Astrocyte of the hippocampus (primary cell): ENCODE results near the gene TJP1.
"Not testable (repeated sequence)": the region's sequence is repeated elsewhere in the genome, so short reads cannot be mapped to it uniquely, and the experiment has no call there.

Source experiments
- DNase-seq: peaks from one replicate; pipeline ENCODE4 v3.0.0; 2011; ENCODE audit warnings: low read depth, low spot score

The TJP1 gene

DNA sequence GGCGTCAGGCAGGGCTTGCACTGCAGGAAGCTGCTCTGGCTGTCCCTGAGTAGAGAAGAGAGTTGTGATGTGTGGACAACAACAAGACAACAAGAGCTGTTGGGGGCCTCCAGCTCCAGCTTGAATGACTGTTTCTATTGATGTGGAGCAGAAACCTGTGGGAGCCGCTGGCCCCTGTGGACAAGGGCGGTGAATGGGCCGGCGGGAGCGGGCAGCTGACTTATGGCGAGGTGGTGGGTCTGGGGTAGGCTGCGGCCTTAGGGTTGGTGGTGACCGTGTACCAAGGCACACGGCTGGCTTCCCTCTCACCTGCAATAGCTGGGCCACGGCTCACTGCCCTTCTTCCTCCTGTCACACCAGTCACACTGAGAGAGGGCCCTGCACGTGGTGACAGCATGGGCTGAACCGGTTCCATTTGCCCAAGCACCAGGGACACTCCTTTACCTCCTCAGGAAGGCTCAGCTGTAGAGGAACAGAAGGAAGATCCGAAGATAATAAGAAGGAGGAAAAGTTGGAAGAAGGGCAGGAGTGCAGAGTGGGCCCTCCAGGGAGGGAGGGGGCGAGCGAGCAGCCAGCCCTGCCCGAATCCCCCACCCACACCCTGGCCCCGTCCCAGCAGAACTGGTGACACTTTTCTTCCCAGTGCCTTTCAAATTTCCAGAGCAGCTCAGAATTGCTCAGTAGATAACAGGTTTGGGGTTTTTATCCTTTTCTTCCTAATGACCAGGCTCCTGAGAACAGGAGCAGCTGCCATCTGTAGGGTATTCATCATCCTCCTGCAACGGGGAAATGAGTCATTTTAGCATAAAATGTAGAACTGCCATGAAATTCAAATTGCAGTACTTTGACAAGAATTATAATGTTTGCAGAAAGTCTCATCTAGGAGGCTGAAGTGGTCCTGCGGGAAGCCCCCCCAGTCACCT is 136.9 kb downstream of the TJP1 start:
- peak; percentile 52 for DNase-seq

DNA sequence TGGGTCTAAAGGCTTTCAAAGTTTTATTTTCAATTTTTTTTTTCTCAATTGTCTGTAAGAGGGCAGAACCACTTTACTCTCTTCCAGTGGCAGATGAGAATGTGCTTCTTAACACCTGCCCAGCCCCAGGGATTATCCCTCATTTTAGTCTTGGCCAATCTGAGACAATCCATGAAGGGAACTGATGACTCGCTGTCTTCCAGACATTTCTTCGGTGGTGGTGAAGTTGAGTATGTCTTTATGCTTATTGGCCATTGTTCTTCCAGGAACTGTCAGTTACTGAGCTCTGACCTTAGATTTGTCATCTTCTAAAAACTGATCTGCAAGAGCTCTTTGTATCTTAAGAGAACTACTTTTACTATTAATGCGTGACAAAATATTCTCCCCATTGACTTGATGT is 139.5 kb downstream of the TJP1 start:
- DNase-seq: no peak

DNA sequence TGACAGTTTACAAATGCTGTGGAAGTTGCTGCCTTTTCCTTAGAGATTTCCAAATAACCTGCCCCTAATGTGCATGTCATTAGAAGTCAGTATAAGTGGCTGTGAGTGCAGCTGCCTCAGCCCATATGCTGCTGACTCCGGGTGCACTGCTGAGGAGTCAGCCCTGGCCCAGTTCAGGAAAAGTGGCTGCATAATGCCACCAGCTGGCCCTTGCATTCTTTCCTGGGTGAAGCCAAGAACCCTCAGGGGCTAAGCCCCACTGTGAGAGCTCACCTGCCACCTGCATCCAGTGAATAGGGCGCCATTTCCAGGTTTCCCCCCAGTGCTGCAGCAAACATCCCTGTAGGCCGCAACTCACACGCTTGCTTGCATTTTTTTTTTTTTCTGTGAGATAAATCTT is 139.9 kb downstream of the TJP1 start:
- DNase-seq: no peak

DNA sequence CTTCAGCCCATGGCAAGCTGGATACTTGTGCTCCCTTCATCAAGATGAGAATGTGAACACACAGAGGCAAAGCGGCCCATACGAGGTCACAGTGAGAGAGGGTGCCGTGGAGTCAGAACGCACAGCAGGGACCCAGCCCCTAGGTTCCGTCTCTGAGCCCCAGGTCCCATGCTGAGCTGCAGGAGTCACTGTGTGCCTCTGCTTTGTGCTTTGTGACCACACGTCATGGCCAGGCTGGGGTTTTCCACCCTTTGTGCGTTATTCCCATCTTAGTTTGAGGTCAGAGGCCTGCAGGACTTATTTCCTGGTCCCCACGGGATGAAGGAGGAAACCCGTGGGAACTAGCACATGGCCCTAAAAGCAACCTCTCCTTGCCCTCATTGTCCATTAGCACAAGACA is 140.3 kb downstream of the TJP1 start:
- DNase-seq: no peak

DNA sequence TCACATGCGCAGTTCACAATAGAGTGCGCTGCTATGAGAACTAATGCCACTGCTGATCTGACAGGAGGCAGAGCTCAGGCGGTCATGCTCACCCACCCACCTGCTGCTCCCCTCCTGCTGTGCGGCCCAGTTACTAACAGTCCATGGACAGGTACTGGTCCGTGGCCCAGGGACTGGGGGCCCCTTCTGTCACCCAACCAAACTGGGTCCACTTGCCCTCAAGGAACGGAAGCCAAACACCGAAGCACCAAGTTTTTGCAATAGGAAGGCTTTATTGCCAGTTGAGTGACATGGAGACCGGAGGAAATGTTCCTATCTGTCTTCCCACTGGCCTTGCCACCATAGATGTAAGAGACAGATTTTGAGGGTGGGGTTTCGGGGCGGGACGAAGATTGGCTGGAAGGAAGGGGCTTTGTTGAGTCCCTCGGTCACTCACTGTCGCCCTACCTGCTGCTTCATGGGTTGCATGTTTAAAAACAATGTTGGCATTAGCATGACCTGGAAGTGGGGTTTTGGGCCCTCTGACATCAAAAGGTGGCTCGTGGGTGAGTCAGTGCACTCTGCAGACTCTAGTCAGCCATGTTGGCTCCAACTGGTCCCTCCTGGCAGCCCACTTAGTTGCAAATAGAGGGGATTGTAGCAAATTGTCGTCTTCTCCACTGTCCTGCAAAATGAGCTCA is 141.0 kb downstream of the TJP1 start:
- DNase-seq: no peak

DNA sequence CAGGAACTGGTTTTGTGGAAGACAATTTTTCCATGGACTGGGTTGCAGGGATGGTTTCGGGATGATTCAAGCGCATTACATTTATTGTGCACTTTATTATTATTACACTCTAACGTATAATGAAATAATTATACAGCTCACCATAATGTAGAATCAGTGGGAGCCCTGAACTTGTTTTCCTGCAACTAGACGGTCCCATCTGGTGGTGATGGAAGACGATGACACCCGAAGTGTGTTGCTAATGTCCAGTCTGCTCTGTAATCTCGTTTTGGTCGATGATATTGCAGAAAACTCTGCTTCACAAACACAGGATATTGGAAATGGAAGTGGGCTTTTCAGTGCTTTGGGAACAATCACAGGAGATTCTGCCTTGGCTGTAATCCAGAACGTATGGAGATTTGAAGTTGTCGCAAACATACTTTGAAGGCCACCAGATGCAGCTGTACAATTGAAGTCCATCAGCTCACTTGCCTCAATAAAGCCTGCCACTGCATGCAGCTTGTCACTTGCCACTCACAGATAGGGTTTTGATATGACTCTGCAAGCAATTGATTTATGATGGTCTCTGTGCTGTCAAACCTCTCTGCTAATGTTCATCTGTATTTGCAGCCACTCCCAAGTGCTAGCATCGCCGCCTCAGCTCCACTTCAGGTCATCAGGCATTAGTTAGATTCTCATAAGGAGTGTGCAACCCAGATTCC is 141.7 kb downstream of the TJP1 start:
- no peak for DNase-seq

DNA sequence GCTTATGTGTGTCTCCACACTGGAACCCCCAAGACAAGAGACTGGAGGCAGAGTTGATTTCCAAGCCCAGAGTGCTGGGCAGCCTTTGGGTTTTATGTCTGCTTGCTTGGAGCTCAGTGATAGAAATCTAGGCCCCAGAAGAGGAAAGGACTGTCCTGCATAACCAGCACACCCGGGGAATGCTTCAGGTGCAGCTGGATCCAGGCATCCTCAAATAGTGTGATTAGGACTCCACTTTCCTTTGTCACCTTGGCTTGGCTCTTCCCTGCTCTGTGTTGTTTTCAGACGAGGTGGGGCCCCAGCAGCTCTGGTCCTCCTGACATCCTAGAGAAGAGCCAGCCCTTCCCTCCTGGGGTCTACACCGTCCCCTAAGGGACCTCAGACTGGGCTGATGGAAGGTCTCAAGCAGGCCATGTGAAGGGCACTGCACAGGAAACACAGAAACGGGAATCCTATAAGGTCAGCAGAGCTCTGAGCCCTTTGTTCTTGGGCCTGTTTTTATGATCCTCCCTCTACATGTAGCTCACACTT is 143.7 kb downstream of the TJP1 start:
- DNase-seq: no peak

DNA sequence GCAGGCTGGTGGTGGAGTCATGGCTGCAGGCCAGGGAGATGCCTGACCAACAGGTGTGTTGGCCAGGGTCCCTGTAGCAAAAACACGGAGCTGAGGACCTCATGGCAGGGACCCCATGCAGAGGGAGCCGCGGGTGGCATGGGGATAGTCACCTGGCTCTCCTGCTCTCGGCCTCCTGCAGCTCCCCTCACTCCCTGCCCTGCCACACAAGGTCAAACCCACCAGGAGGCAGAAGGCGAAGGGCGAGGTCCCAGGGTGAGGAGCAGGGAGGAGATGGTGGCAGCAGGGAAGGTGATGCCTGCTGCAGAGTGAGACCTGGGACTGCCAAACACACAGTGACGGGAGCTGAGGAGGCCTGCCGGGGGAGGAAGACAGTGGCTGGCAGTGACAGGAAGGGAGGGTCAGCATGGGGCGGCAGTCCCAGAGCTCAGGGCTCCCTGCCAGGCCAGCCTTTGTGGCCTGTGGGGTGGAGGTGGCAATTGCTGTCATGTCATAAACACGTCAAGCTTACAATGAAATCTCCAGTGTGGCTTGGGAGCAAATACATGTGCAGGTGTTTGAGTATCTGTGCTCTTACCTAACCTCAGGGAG is 144.3 kb downstream of the TJP1 start:
- DNase-seq: no peak

DNA sequence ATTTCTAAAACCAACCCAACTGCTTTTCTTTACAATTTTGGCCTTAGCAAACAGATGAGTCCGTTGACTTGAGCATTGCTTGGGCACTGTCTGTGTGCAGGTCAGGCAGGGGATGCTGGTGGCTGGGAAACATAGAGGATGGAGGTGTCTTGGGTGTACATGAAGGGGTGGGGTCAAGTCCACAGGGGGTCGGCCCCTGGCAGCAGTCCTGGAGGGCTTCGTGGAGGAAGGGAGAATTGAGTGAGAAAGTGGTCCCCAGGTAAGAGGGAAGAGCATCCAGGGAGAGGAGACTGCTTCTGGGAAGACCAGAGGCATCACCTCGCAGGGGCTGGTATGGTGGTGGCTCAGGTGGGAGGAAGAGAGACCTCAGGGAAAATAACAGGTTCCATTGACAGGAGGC is 144.8 kb downstream of the TJP1 start:
- DNase-seq: no peak

DNA sequence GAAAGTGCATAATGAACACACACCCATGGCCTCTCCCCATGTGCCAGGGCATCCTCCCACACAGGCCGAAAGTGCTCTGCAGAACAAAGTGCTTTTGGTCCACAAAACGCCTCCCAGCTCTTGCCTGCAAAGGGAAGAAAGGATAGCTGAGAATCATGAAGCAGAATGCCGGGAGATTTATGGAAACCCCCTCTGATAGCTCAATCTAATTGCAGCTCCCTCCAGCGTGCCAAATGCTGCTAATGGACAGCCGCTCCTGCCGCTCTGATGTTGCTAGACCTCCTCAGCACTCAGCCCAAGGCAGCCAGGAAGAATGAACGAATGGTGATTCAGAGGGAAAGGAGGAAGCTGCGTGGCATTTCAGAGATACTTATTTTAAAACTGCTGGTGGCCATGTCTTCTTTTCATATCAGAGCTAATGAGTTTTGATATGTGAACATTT is 145.3 kb downstream of the TJP1 start:
- peak; percentile 75 for DNase-seq

DNA sequence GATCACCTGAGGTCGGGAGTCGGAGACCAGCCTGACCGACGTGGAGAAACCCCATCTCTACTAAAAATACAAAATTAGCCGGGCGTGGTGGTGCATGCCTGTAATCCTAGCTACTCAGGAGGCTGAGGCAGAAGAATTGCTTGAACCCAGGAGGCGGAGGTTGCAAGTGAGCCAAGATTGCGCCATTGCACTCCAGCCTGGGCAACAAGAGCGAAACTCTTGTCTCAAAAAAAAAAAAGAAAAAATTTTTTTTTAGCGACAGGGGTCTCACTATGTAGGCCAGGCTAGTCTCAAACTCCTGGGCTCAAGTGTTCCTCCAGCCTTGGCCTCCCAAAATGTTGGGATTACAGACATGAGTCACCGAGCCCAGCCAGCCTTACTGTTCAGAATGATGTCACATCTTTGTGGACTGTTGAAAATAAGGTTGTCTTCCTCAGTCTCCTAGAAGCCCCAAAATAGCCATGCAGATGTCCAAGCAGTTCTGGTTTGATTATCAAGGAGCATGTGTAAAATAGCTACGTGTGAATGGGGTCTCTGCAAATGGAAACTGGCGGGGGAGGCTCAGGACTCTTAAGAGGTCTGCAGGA is 145.8 kb downstream of the TJP1 start:
- DNase-seq: peak; percentile 42

DNA sequence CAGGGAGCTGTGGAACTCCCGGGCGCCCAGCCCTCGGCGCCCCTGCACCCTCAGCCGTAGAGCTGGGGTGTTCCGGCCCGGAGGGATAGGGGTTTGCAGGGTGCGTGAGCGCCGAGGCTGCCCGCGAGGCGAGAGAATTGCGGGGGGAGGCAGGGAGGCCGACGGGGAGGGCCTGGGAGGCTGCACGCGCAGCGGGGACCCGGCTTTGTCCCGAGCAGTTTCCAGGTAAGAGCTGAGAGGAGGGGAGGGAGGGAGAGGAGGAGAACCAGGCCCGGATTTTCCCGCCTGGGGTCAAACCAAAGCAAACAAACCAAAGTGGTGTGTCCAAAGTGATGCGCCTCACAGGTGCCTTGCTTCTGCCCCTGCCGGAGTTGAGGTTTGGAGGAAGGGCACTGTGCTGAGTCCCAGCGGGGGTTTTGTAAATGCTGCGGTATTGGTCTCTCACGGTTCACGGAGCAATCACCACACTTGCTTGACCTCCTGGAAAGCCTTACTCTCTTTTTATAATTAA is 146.4 kb downstream of the TJP1 start:
- no peak for DNase-seq

DNA sequence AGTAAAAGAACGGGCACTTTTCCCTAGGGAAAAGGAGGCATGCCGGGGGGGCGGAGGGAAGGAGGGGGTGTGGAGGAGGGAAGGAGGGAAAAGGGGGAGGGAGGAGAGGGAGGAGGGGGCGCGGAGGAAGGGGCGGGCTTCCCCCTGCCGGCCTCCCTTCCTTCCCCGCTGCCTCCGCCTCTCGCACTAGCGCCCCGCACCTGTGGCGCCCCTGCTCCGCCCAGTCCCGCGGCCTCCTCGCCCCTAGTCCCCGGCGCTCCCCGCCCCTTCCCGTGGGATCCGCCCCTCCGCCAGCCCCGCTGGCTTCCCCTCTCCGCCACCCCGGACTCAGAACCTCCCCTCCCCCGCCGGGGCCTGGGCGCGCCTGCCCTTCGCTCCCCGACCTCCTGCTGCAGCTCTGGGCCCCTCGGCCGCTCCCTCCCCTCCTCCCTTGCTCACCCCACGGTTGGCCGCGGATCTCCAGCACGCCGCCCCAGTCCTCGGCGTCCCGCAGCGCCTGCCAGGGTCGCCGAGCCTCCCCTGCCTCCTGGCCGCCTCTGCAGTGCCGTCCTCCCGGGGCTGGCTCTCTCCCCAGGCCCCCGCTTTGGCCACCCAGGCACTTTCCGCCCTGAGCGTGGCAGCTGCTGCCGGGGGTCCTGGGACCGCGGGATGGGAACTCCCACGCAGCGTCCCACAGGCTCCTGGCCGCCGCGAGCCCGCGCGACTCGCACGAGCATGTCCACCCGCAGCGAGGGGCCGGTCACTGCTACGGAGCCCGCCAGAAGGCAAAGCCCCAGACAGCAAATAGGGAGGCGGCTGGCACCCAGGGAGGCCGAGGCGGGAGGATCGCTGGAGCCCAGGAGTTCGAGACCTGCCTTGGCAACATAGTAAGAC is 147.4 kb downstream of the TJP1 start:
- peak; percentile 89 for DNase-seq

DNA sequence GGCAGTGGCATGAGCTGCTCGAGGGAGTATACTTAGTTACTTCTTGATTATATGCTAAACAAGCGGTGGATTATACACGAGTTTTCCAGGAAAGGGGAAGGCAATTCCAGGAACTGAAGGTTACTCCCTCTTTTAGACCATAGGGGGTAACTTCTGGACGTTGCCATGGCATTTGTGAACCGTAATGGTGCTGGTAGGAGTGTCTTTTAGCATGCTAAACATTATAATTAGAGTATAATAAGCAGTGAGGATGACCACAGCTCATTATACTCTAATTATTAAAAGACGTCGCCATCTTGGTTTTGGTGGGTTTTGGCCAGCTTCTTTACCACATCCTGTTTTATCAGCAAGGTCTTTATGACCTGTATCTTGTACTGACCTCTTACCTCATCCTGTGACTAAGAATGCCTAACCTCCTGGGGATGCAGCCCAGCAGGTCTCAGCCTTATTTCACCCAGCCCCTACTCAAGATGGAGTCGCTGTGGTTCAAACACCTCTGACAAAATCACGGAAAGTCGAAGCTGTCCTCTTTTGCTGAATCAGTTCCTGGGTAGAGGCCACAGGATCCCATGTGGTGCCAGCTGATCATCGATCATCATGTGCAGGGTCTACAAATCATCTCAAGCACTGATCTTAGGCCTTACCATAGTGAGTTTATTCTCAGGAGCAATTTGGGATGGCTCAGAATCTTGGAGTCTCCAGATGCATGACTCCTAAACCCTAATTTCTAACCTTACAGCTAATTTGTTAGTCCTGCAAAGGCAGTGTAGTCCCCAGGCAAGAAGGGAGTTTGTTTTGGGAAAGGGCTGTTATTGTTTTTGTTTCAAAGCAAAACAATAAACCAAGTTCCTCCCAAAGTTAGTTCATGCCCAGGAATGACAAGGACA is 149.1 kb downstream of the TJP1 start:
- DNase-seq: no peak

DNA sequence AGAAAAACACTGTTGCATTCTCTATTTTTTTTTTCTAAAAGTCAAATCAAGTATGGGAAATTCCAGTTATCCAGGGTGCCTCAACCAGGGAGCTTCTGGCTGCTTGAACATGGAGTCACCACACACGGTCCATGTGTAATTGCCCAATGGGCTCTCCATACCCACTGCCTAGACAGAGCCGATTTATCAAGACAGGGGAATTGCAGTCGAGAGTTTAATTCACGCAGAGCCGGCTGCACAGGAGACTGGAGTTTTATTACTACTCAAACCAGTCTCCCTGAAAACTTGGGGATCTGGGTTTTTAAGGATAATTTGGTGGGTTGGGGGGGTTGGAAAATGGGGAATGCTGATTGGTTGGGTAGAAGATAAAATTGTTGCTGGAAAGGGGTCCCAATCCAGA is 149.8 kb downstream of the TJP1 start:
- no peak for DNase-seq

DNA sequence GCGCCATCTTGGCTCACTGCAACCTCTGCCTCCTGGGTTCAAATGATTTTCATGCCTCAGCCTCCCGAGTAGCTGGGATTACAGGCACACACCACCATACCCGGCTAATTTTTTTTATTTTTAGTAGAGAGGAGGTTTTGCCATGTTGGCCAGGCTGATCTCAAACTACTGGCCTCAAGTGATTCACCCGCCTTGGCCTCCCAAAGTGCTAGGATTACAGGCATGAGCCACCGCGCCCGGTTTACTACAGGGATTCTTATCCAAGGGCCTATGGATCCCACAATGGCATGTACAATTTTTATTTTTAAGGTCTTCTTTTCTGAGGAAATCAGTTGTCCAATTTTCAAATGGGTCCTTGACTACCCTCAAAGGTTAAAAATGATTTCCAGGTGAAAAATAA is 150.2 kb downstream of the TJP1 start:
- DNase-seq: not testable (repeated sequence)

DNA sequence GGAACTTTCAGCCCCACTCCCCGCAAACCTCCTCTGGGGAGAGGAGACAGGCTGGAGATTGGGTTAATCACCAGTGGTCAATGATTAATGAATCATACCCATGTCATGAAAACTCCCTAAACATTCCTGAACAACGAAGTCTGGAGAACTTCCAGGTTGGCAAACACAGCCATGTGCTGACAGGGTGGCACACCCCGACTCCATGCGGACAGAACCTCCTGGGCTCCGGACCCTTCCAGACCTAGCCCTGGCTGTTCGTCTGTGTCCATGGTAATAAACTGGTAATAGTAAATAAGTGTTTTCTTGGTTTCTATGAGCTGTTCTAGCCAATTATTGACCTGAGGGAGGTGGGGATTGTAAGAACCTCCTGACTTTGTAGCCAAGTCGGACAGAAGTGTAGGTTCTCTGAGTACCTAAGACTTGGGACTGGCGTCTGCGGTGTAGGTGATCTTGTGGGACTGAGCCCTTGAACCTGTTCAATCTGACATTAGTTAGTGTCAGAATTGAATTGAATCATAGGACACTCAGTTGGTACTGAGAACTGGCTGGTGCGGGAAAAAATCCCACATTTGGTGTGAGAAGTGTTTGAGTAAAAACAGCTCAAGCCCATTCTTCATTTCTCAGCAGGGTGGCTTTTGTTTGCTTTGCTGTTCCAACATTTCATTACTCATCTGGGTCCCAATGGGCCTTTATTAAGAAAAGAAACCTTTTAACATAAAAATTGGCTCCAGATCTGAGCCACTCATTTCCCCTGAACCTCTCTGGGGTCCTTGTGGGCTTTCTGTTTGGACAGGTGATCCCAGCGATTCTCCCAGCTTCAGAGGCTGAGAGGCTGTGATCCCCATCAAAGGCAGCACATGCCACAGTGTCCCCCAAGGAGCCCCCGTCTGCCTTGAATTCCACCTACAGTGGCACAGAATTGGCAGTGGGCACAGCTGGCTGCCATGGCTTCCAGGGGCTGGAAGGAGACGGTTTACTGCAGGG is 151.0 kb downstream of the TJP1 start:
- DNase-seq: peak; percentile 94

DNA sequence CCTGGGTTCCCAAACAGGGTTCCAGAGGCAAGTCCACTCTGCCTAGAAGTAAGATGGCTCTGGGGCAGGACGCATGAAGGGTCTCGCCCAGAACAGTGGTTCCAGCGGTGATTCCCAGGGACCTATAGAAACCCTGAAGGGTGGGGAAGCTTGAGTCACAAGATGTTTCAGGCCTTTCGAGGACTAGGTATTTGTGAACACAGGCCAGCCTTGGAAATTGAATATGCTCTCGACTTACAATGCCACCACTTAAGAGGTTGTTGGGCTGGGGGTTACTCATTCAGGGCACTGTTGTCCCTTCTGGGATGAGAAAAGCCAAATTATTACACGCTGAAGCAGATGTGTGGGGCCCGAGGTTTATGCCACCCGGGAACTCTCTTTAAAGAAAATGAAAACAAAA is 152.0 kb downstream of the TJP1 start:
- no peak for DNase-seq
